Measurements from ENCODE around the gene ZNRD2. TPM values are rescaled to one million over a fixed set of nuclear protein-coding genes. Genes with fewer than 3 reads are reported as not detected.

ZNRD2 gene
- polyA plus RNA-seq, 1 experiment, result 23.5 TPM

- Histone ChIP-seq H3K9me3 (ENCODE audit: control insufficient read depth, insufficient read depth, low read length) (no peaks in the 10 kb centered on the region), H3K27ac (ENCODE audit: low read depth, low read length) (no peak overlapping the region), H3K27me3 (ENCODE audit: control insufficient read depth, insufficient read depth, low read length) (no peaks in the 10 kb centered on the region), H3K4me3 (ENCODE audit: low read depth, low read length) (no peak overlapping the region)
- no peak for DNase-seq (ENCODE audit: low read depth, low spot score)
- POLR2A ChIA-PET, result interaction anchor here (0.7 kb wide), 1 partner anchor 56 kb away, joined by 3 read pairs; no protein-coding TSS in a partner anchor
- CTCF ChIA-PET, result no interaction called here
- TF ChIP-seq, protein P1, sequence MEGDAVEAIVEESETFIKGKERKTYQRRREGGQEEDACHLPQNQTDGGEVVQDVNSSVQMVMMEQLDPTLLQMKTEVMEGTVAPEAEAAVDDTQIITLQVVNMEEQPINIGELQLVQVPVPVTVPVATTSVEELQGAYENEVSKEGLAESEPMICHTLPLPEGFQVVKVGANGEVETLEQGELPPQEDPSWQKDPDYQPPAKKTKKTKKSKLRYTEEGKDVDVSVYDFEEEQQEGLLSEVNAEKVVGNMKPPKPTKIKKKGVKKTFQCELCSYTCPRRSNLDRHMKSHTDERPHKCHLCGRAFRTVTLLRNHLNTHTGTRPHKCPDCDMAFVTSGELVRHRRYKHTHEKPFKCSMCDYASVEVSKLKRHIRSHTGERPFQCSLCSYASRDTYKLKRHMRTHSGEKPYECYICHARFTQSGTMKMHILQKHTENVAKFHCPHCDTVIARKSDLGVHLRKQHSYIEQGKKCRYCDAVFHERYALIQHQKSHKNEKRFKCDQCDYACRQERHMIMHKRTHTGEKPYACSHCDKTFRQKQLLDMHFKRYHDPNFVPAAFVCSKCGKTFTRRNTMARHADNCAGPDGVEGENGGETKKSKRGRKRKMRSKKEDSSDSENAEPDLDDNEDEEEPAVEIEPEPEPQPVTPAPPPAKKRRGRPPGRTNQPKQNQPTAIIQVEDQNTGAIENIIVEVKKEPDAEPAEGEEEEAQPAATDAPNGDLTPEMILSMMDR (IDR thresholded peaks at IDR 0.05; ENCODE audit: low read depth, low read length), result no peak
Measured at GRCh38 chr11:65596520-65596919, 26.2 kb downstream of the ZNRD2 start.

- TF ChIP-seq, protein P1 (IDR thresholded peaks at IDR 0.05; ENCODE audit: low read depth, low read length), result no peak
- Histone ChIP-seq H3K27me3 (ENCODE audit: control insufficient read depth, insufficient read depth, low read length) (no peaks in the 10 kb centered on the region), H3K4me3 (ENCODE audit: low read depth, low read length) (no peak overlapping the region), H3K9me3 (ENCODE audit: control insufficient read depth, insufficient read depth, low read length) (no peaks in the 10 kb centered on the region), H3K27ac (ENCODE audit: low read depth, low read length) (no peak overlapping the region)
- ChIA-PET POLR2A (no interaction called here), CTCF (no interaction called here)
- no peak for DNase-seq (ENCODE audit: low read depth, low spot score)
Measured at GRCh38 chr11:65598258-65598699, 28.0 kb downstream of the ZNRD2 start.

- no peak for DNase-seq (ENCODE audit: low read depth, low spot score)
Measured at GRCh38 chr11:65599216-65599954, 29.1 kb downstream of the ZNRD2 start.

DNA sequence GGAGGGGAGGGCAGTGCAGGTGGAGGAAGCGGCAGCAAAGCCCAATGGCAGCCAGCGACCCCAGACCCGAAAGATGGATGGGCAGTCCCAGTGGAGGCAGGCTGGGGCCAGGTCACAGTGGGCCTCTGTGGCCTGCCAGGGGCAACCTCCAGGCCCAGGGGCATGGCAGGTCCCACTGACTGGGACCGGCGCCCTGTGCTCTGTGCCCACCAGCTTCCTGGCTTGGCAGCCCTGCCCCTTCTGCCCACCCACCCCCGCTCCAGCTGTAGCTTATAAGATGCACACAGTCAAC, 29.6 kb downstream of the ZNRD2 start:
- H3K4me3 ChIP-seq (ENCODE audit: low read depth, low read length), result no peak overlapping the region
- CTCF ChIA-PET, result no interaction called here
- no peaks in the 10 kb centered on the region for H3K27me3 ChIP-seq (ENCODE audit: control insufficient read depth, insufficient read depth, low read length)
- TF ChIP-seq, protein P1 (IDR thresholded peaks at IDR 0.05; ENCODE audit: low read depth, low read length), result no peak
- no peak for DNase-seq (ENCODE audit: low read depth, low spot score)
- H3K27ac ChIP-seq (ENCODE audit: low read depth, low read length), result no peak overlapping the region
- POLR2A ChIA-PET, result no interaction called here
- no peaks in the 10 kb centered on the region for H3K9me3 ChIP-seq (ENCODE audit: control insufficient read depth, insufficient read depth, low read length)

More at GRCh38 chr11:65599216-65599954, 29.1 kb downstream of the ZNRD2 start:
- H3K27ac ChIP-seq (ENCODE audit: low read depth, low read length), result no peak overlapping the region
- H3K27me3 ChIP-seq (ENCODE audit: control insufficient read depth, insufficient read depth, low read length), result no peaks in the 10 kb centered on the region
- ChIA-PET POLR2A (no interaction called here), CTCF (no interaction called here)
- no peaks in the 10 kb centered on the region for H3K9me3 ChIP-seq (ENCODE audit: control insufficient read depth, insufficient read depth, low read length)
- TF ChIP-seq, protein P1 (IDR thresholded peaks at IDR 0.05; ENCODE audit: low read depth, low read length), result no peak
- H3K4me3 ChIP-seq (ENCODE audit: low read depth, low read length), result no peak overlapping the region

- POLR2A ChIA-PET, result interaction anchor here (0.9 kb wide), 1 partner anchor 9 kb away, joined by 4 read pairs; no protein-coding TSS in a partner anchor
- TF ChIP-seq, protein P1 (IDR thresholded peaks at IDR 0.05; ENCODE audit: low read depth, low read length), result no peak
- Histone ChIP-seq H3K9me3 (ENCODE audit: control insufficient read depth, insufficient read depth, low read length) (no peaks in the 10 kb centered on the region; the same call in 1 of the 2 replicates), H3K27me3 (ENCODE audit: control insufficient read depth, insufficient read depth, low read length) (no peaks in the 10 kb centered on the region), H3K4me3 (ENCODE audit: low read depth, low read length) (no peak overlapping the region), H3K27ac (ENCODE audit: low read depth, low read length) (no peak overlapping the region)
- CTCF ChIA-PET, result interaction anchor here (0.5 to 4.5 kb wide), 4 partner anchors 11 to 213 kb away, joined by 3 to 28 read pairs (median 4); no protein-coding TSS in a partner anchor
- no peak for DNase-seq (ENCODE audit: low read depth, low spot score)
Measured at GRCh38 chr11:65604258-65604657, 34.0 kb downstream of the ZNRD2 start.

Measured in AG04450 (cell line).